ENCODE data around the gene CTNNBIP1.

Gene CTNNBIP1

DNA sequence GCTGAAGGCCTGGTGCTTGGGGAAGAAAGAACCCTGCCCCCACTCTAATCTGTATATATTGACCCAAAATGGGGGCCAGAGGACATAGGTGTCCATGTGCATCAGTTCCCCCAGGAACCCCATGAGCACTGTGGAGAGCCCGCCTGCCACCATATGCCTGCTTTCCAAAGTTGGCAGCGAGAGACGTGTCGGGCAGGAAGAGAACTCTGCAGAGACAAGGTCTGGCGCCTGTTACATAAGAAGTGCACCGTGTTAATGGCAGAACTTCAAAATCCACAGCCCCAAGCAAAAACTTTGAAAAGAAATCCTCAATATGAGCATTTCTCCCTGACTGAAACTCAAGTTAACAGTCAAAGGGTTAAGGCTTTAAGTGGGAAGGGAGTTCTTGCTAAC is 8.0 kb downstream of the CTNNBIP1 start:
- H3K4me2 ChIP-seq (ENCODE audit: low read length): no peak overlapping the region
- no peaks in the 10 kb centered on the region for H3K9me2 ChIP-seq (ENCODE audit: low read depth, low read length)
- H3K4me1 ChIP-seq (ENCODE audit: insufficient read depth, low read length, severe bottlenecking): peaks cover 6% of the 10 kb centered on the region
- no peaks in the 10 kb centered on the region for H3K79me2 ChIP-seq (ENCODE audit: insufficient read depth, low read length)
- 0 out of 2 replicates have a peak, but pooled peaks cover 3% of the 10 kb centered on the region for H3K27me3 ChIP-seq (ENCODE audit: insufficient read depth, low read length)
- H3K9ac ChIP-seq (ENCODE audit: low read length): no peak overlapping the region
- H3F3A ChIP-seq (ENCODE audit: insufficient read depth, low read length): no peaks in the 10 kb centered on the region
- no peak overlapping the region for H3K4me3 ChIP-seq (ENCODE audit: low read depth, low read length, poor library complexity, severe bottlenecking)
- H3K36me3 ChIP-seq (ENCODE audit: insufficient read depth, low read length): no peaks in the 10 kb centered on the region
- H4K20me1 ChIP-seq (ENCODE audit: insufficient read depth, low read length): no peaks in the 10 kb centered on the region
- no peak overlapping the region for H3K27ac ChIP-seq (ENCODE audit: low read depth, low read length, poor library complexity, severe bottlenecking)
- TF ChIP-seq, protein P1, sequence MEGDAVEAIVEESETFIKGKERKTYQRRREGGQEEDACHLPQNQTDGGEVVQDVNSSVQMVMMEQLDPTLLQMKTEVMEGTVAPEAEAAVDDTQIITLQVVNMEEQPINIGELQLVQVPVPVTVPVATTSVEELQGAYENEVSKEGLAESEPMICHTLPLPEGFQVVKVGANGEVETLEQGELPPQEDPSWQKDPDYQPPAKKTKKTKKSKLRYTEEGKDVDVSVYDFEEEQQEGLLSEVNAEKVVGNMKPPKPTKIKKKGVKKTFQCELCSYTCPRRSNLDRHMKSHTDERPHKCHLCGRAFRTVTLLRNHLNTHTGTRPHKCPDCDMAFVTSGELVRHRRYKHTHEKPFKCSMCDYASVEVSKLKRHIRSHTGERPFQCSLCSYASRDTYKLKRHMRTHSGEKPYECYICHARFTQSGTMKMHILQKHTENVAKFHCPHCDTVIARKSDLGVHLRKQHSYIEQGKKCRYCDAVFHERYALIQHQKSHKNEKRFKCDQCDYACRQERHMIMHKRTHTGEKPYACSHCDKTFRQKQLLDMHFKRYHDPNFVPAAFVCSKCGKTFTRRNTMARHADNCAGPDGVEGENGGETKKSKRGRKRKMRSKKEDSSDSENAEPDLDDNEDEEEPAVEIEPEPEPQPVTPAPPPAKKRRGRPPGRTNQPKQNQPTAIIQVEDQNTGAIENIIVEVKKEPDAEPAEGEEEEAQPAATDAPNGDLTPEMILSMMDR (IDR thresholded peaks at IDR 0.05; ENCODE audit: low read length): no peak
- no peak for TF ChIP-seq EZH2 (IDR thresholded peaks at IDR 0.05; ENCODE audit: borderline replicate concordance, low read length)
- H3K9me3 ChIP-seq (ENCODE audit: low read length): no peaks in the 10 kb centered on the region
- H2AFZ ChIP-seq (ENCODE audit: low read length): no peak overlapping the region

DNA sequence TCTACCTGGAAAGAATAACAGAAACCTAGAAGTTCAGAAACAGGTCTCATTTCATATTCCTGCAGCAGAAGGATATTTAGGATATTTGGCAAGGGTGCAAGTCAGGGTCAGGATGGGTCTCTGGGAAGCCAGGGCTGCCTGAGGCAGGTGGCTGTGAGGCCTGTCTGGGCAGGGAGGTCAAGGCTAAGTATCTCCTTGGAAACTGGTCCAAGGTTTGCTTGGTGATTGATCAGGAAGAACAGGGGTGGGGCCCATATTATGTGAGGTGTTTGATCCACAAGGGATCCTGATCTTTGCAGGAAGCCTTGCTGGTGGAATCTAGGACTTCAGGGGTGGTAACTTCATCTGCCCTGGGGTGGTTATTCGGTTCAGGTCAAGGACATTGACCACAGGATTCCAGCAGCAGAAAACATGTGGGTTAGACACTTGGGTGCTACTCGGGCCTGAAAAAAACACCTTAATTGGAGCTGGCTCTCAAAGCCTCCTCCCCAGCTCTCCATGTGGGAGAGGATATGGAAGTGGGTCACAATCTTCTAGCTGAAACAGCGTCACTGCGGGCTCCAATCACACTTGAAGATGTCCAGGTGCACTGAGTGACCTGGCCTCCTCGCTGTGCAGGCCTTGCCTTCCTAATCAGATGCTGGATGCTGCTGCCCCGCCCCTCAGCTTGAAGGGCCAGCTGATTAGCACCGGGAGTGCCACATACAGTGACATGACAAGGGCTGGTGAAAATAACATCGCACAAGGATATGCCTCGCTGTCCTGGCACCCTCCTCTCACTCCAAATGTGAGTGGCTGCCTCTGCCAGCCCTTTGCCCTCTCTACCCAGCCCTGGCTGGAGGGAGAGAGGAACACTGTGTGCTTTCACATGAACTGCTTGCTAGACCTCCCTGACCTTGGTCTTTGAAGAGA is 8.7 kb downstream of the CTNNBIP1 start:
- TF ChIP-seq EZH2 (IDR thresholded peaks at IDR 0.05; ENCODE audit: borderline replicate concordance, low read length): no peak
- TF ChIP-seq, protein P1 (IDR thresholded peaks at IDR 0.05; ENCODE audit: low read length): no peak
- Histone ChIP-seq H3K9me3 (ENCODE audit: low read length) (no peaks in the 10 kb centered on the region), H3K36me3 (ENCODE audit: insufficient read depth, low read length) (no peaks in the 10 kb centered on the region), H3K9ac (ENCODE audit: low read length) (no peak overlapping the region), H3K79me2 (ENCODE audit: insufficient read depth, low read length) (no peaks in the 10 kb centered on the region), H3K9me2 (ENCODE audit: low read depth, low read length) (no peaks in the 10 kb centered on the region), H3F3A (ENCODE audit: insufficient read depth, low read length) (no peaks in the 10 kb centered on the region), H4K20me1 (ENCODE audit: insufficient read depth, low read length) (no peaks in the 10 kb centered on the region), H3K4me2 (ENCODE audit: low read length) (no peak overlapping the region), H3K4me1 (ENCODE audit: insufficient read depth, low read length, severe bottlenecking) (peaks cover 6% of the 10 kb centered on the region), H3K27me3 (ENCODE audit: insufficient read depth, low read length) (0 out of 2 replicates have a peak, but pooled peaks cover 3% of the 10 kb centered on the region), H3K4me3 (ENCODE audit: low read depth, low read length, poor library complexity, severe bottlenecking) (no peak overlapping the region), H2AFZ (ENCODE audit: low read length) (no peak overlapping the region), H3K27ac (ENCODE audit: low read depth, low read length, poor library complexity, severe bottlenecking) (no peak overlapping the region)

DNA sequence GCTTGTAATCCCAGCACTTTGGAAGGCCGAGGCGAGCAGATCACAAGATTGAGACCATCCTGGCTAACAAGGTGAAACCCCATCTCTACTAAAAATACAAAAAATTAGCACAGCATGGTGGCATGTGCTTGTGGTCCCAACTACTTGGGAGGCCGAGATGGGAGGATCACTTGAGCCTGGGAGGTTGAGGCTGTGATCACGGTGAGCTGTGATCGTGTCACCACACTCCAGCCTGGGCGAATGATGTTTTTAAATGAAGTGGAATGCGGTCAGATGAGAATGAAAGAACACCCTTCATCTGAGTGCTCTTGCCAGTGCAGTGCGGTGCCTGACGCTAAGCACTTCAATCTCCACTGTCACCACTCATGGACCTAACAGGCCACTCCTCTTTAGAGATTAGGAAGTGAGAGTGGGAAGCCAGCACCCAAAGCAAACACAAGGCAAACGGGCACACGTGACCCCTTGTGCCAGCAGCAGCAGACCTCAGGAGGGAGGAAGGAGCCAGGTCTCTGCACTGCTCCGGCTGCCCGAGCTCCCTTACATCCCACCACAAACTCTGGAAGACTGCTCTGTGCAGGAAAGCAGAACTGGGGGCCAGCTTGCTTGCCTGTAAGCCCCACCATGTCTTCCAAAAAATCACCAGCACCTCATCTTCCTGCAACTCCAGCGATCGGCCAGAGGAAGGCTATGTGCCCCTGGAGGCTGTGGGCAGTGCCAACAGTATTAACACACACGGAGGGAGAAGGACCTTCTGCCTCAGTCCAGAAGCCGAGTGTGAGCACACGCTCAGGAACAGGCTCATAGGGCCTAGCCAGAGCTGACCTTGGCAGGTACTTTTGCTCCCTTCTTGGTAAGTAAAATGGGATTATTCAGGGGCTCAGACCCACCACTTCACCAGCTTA is 9.7 kb downstream of the CTNNBIP1 start:
- no peaks in the 10 kb centered on the region for H3K36me3 ChIP-seq (ENCODE audit: insufficient read depth, low read length)
- TF ChIP-seq EZH2 (IDR thresholded peaks at IDR 0.05; ENCODE audit: borderline replicate concordance, low read length): no peak
- TF ChIP-seq, protein P1 (IDR thresholded peaks at IDR 0.05; ENCODE audit: low read length): no peak
- peak overlapping the region; percentile 19; the same call in 1 of the 2 replicates for H3K4me2 ChIP-seq (ENCODE audit: low read length)
- no peaks in the 10 kb centered on the region for H3K9me2 ChIP-seq (ENCODE audit: low read depth, low read length)
- H3K4me3 ChIP-seq (ENCODE audit: low read depth, low read length, poor library complexity, severe bottlenecking): no peak overlapping the region
- H4K20me1 ChIP-seq (ENCODE audit: insufficient read depth, low read length): no peaks in the 10 kb centered on the region
- 0 out of 2 replicates have a peak, but pooled peaks cover 3% of the 10 kb centered on the region for H3K27me3 ChIP-seq (ENCODE audit: insufficient read depth, low read length)
- H3K9ac ChIP-seq (ENCODE audit: low read length): no peak overlapping the region
- no peaks in the 10 kb centered on the region for H3F3A ChIP-seq (ENCODE audit: insufficient read depth, low read length)
- no peak overlapping the region for H2AFZ ChIP-seq (ENCODE audit: low read length)
- no peak overlapping the region for H3K27ac ChIP-seq (ENCODE audit: low read depth, low read length, poor library complexity, severe bottlenecking)
- peaks cover 6% of the 10 kb centered on the region for H3K4me1 ChIP-seq (ENCODE audit: insufficient read depth, low read length, severe bottlenecking)
- H3K79me2 ChIP-seq (ENCODE audit: insufficient read depth, low read length): no peaks in the 10 kb centered on the region
- H3K9me3 ChIP-seq (ENCODE audit: low read length): no peaks in the 10 kb centered on the region
